Measurements from ENCODE around the gene ATXN7L1.
"Not testable (repeated sequence)": the region's sequence is repeated elsewhere in the genome, so short reads cannot be mapped to it uniquely, and the experiment has no call there.

ATXN7L1 gene

GRCh38 chr7:105860793-105861192, 15.6 kb downstream of the ATXN7L1 start:
- DNase-seq (ENCODE audit: low read depth), result no peak

- DNase-seq (ENCODE audit: low read depth), result no peak
Measured at GRCh38 chr7:105857009-105857952, 19.1 kb downstream of the ATXN7L1 start.

GRCh38 chr7:105854498-105854897, 21.9 kb downstream of the ATXN7L1 start:
- DNase-seq (ENCODE audit: low read depth), result no peak

GRCh38 chr7:105853931-105854419, 22.4 kb downstream of the ATXN7L1 start:
- DNase-seq (ENCODE audit: low read depth), result no peak

- no peak for DNase-seq (ENCODE audit: low read depth)
Measured at GRCh38 chr7:105851064-105851463, 25.3 kb downstream of the ATXN7L1 start.

GRCh38 chr7:105849122-105849855, 27.1 kb downstream of the ATXN7L1 start:
- DNase-seq (ENCODE audit: low read depth), result no peak

GRCh38 chr7:105846404-105846803, 30.0 kb downstream of the ATXN7L1 start:
- DNase-seq (ENCODE audit: low read depth), result no peak

- not testable (repeated sequence) for DNase-seq (ENCODE audit: low read depth)
Measured at GRCh38 chr7:105844681-105845080, 31.7 kb downstream of the ATXN7L1 start.

- DNase-seq (ENCODE audit: low read depth), result no peak
Measured at GRCh38 chr7:105841866-105842265, 34.5 kb downstream of the ATXN7L1 start.

- no peak for DNase-seq (ENCODE audit: low read depth)
Measured at GRCh38 chr7:105840981-105841749, 35.2 kb downstream of the ATXN7L1 start.

GRCh38 chr7:105839266-105839665, 37.1 kb downstream of the ATXN7L1 start:
- no peak for DNase-seq (ENCODE audit: low read depth)

GRCh38 chr7:105838627-105839231, 37.7 kb downstream of the ATXN7L1 start:
- no peak for DNase-seq (ENCODE audit: low read depth)

GRCh38 chr7:105837765-105838626, 38.4 kb downstream of the ATXN7L1 start:
- DNase-seq (ENCODE audit: low read depth), result no peak

GRCh38 chr7:105835441-105835840, 41.0 kb downstream of the ATXN7L1 start:
- DNase-seq (ENCODE audit: low read depth), result no peak

- no peak for DNase-seq (ENCODE audit: low read depth)
Measured at GRCh38 chr7:105831824-105832535, 44.4 kb downstream of the ATXN7L1 start.

- no peak for DNase-seq (ENCODE audit: low read depth)
Measured at GRCh38 chr7:105831302-105831620, 45.1 kb downstream of the ATXN7L1 start.

- DNase-seq (ENCODE audit: low read depth), result peak; percentile 77
Measured at GRCh38 chr7:105830405-105831301, 45.7 kb downstream of the ATXN7L1 start.

- DNase-seq (ENCODE audit: low read depth), result no peak
Measured at GRCh38 chr7:105829681-105830322, 46.6 kb downstream of the ATXN7L1 start.

- no peak for DNase-seq (ENCODE audit: low read depth)
Measured at GRCh38 chr7:105828141-105828540, 48.3 kb downstream of the ATXN7L1 start.

Measured in HS-27A (cell line).